BLaER1 treated with 17β-estradiol and CSF1 and Interleukin-3, amounts not matched to agents 10 nM and 100 nM (cell line): ENCODE results near the gene OR51L1.

ENCODE experiments used
- H3K27ac ChIP-seq, 11 experiments: shearing (Covaris generic); formaldehyde crosslinking; 2 replicates each; pipeline ENCODE4 v1.8.1; 2022
- H3K27me3 ChIP-seq, 11 experiments: shearing (Covaris generic); formaldehyde crosslinking; 2 replicates each; pipeline ENCODE4 v1.8.1; 2022
- H3K36me3 ChIP-seq, 11 experiments: shearing (Covaris generic); formaldehyde crosslinking; 2 replicates each; pipeline ENCODE4 v1.8.1; 2022
- H3K4me1 ChIP-seq, 10 experiments: shearing (Covaris generic); formaldehyde crosslinking; 2 replicates each; pipeline ENCODE4 v1.8.1; 2022
- H3K4me2 ChIP-seq, 11 experiments: shearing (Covaris generic); formaldehyde crosslinking; 2 replicates each; pipeline ENCODE4 v1.8.1; 2022
- H3K4me3 ChIP-seq, 10 experiments: shearing (Covaris generic); formaldehyde crosslinking; 2 replicates each; pipeline ENCODE4 v1.8.1; 2022
- H3K9ac ChIP-seq, 11 experiments: shearing (Covaris generic); formaldehyde crosslinking; 2 replicates each; pipeline ENCODE4 v1.8.1; 2022
- H3K9me3 ChIP-seq, 11 experiments: shearing (Covaris generic); formaldehyde crosslinking; replicated peaks in 1 of 11; 2 replicates each; pipeline ENCODE4 v1.8.1; 2022
- H4K20me1 ChIP-seq, 11 experiments: shearing (Covaris generic); formaldehyde crosslinking; 2 replicates each; pipeline ENCODE4 v1.8.1; 2022
- Cebpa-rat ChIP-seq, 11 experiments: shearing (Covaris generic); IDR thresholded peaks; 2 replicates each; pipeline ENCODE4 v1.8.1; 2022

Gene OR51L1

DNA sequence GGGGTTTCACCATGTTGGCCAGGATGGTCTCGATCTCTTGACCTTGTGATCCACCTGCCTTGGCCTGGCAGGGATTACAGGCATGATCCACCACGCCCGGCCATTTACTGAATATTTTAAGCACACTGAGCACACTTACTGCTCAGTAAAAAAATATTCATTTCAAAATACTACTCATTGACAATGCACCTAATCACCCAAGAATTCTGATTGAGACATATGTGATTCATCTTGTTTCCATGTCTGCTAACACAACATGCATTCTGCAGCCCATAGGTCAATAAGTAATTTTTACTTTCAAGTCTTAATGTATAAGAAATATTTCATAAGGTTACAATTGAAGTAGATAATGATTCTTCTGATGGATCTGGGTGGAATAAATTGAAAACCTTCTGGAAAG is 47.4 kb downstream of the OR51L1 start:
- TF ChIP-seq Cebpa-rat (IDR thresholded peaks at IDR 0.05): no peak
- H3K27ac ChIP-seq: no peak overlapping the region
- peak overlapping the region in 2 of 11 experiments; percentile 3 to 51; a peak in 3 of 22 replicates for H3K4me2 ChIP-seq

DNA sequence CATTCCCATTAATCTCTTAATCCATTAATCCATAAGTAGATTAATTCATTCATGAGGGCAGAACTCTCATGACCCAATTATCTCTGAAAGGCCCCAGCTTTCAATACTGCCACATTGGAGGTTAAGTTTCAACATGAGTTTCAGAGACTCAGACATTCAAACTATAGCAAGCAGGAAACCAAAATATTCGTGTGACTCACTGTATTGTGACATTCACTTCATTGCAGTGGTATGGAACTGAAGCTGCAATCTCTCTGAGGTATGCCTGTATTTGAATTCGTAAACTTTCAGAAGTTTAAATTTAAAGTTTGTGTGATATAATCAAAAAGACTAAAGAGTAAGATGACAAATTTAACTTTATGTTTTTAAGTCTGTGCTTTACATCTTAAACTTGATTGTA is 48.7 kb downstream of the OR51L1 start:
- Histone ChIP-seq H3K4me3 (no peak overlapping the region), H3K9ac (no peak overlapping the region), H3K4me1 (peaks cover 0 to 12% (median 0%) of the 10 kb centered on the region in 10 experiments; a peak in 5 of 20 replicates), H3K27ac (peak overlapping the region in 4 of 11 experiments; percentile 31 to 60 (median 44); a peak in 7 of 22 replicates), H3K27me3 (no peaks in the 10 kb centered on the region), H3K36me3 (no peaks in the 10 kb centered on the region), H4K20me1 (no peaks in the 10 kb centered on the region), H3K9me3 (no peaks in the 10 kb centered on the region), H3K4me2 (peak overlapping the region in 5 of 11 experiments; percentile 4 to 51 (median 23); a peak in 5 of 22 replicates)
- 0 out of 22 replicates have a peak, but pooled peaks of 1 of the 11 experiments have one; percentile 15 for TF ChIP-seq Cebpa-rat (IDR thresholded peaks at IDR 0.05)

More for the DNA sequence above, 47.4 kb downstream of the OR51L1 start:
- Histone ChIP-seq H3K27me3 (no peaks in the 10 kb centered on the region), H4K20me1 (no peaks in the 10 kb centered on the region), H3K36me3 (no peaks in the 10 kb centered on the region), H3K9ac (no peak overlapping the region), H3K4me1 (peaks cover 0 to 12% (median 0%) of the 10 kb centered on the region in 10 experiments; a peak in 5 of 20 replicates), H3K9me3 (no peaks in the 10 kb centered on the region), H3K4me3 (no peak overlapping the region)

DNA sequence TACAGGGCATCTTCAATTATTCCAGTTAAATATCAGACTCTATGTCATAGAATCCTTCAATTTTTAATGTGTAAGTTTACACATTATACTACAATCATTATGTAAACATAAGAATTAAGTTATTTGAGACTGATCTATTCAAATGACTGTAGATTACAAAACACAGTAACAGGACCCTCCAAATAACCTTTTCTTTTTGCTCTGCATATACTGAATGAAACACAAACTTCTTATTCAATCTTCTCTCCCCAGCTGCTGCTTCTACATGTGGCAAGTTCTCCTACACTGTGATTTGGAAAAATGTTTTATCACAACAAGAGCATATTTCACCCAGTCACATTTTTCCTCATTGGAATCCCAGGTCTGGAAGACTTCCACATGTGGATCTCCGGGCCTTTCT is 51.6 kb downstream of the OR51L1 start, which contains the start of gene OR52J3:
TSS of gene OR52J3 (plus strand) at position 301 of the 400 bp plus-strand sequence. CDS start at position 301, 0 bp downstream.
- H3K36me3 ChIP-seq: no peaks in the 10 kb centered on the region
- no peak within 1 kb of the TSS for H3K4me3 ChIP-seq
- H3K4me2 ChIP-seq: no peak within 1 kb of the TSS
- H3K9ac ChIP-seq: no peak within 1 kb of the TSS
- peaks cover 0 to 12% (median 0%) of the 10 kb centered on the region in 10 experiments; a peak in 5 of 20 replicates for H3K4me1 ChIP-seq
- no peak for TF ChIP-seq Cebpa-rat (IDR thresholded peaks at IDR 0.05)
- no peaks in the 10 kb centered on the region for H4K20me1 ChIP-seq
- H3K9me3 ChIP-seq: no peaks in the 10 kb centered on the region
- H3K27me3 ChIP-seq: no peaks in the 10 kb centered on the region
- no peak within 1 kb of the TSS for H3K27ac ChIP-seq

DNA sequence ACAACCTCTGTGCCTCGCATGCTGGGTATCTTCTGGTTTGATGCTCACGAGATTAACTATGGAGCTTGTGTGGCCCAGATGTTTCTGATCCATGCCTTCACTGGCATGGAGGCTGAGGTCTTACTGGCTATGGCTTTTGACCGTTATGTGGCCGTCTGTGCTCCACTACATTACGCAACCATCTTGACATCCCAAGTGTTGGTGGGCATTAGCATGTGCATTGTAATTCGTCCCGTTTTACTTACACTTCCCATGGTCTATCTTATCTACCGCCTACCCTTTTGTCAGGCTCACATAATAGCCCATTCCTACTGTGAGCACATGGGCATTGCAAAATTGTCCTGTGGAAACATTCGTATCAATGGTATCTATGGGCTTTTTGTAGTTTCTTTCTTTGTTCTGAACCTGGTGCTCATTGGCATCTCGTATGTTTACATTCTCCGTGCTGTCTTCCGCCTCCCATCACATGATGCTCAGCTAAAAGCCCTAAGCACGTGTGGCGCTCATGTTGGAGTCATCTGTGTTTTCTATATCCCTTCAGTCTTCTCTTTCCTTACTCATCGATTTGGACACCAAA is 52.2 kb downstream of the OR51L1 start:
- no peak overlapping the region for H3K4me2 ChIP-seq
- peaks cover 0 to 12% (median 0%) of the 10 kb centered on the region in 10 experiments; a peak in 5 of 20 replicates for H3K4me1 ChIP-seq
- H3K27ac ChIP-seq: no peak overlapping the region
- no peaks in the 10 kb centered on the region for H3K36me3 ChIP-seq
- H4K20me1 ChIP-seq: no peaks in the 10 kb centered on the region
- H3K9me3 ChIP-seq: no peaks in the 10 kb centered on the region
- H3K4me3 ChIP-seq: no peak overlapping the region
- TF ChIP-seq Cebpa-rat (IDR thresholded peaks at IDR 0.05): peak in 1 of 11 experiments; percentile 25; a peak in 2 of 22 replicates
- H3K9ac ChIP-seq: no peak overlapping the region
- no peaks in the 10 kb centered on the region for H3K27me3 ChIP-seq
